LoVo (cell line): Measurements from ENCODE around the gene S100A7A.

Experiments
- DNase-seq: peaks from one replicate; pipeline ENCODE4 v3.0.0-alpha.2; 2016; ENCODE audit warnings: low spot score

S100A7A gene

DNA sequence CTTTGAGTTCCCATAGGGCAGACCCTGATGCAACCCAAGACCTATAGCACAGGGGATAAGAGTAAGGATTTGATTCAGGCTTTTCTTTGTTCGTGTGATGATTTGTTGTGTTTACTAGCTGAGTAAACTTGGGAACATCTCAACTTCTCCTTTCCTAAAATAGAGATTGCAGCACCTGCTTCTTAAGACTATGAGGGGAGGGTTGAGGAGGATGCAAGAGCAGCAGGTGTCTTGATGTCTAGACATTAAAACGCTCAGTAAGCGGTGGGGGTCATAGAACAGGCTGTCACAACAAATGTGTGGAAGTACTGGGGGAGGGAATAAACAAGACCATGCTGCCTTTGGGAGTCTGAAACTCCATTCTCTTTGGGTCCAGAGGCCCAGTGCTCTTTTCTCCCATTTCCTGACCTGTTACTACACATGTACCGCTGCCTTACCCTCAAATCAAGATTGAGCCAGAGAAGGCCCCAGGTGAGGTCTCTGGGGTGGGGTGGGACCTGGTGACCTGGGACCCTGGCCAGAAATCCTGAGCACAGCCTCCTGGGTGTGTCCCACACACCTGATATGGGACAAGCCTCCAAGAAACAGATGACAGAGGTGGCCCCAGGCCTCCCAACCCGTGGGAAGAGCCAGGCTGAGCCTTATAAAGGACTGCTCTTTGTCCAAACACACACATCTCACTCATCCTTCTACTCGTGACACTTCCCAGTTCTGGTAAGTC, at the start of gene S100A7A:
Gene S100A7A (plus strand): TSS at position 671 of the 721 bp plus-strand sequence. CDS start 1,563 bp downstream, outside the sequence.
- DNase-seq = no peak

DNA sequence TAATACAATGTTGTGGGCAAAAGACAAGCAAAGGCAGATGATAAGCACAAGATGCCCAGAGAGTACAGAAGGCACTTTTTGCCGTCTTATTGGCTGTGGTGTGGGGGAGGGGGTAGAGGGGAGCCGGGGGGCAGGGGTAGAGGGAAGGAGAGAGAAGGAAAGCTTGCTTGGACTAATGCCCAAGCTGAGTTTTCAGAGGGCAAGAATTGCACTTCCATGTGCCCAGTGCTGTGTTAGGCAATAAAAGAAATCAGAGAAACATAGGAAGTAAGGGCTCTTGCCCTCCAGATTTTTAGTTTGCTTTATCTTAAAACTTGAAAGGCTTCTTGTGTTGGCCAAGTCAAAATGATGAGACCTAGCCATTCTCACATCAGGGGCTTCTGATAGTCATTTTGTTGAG, 49.2 kb upstream of the S100A7A start:
- DNase-seq = no peak

DNA sequence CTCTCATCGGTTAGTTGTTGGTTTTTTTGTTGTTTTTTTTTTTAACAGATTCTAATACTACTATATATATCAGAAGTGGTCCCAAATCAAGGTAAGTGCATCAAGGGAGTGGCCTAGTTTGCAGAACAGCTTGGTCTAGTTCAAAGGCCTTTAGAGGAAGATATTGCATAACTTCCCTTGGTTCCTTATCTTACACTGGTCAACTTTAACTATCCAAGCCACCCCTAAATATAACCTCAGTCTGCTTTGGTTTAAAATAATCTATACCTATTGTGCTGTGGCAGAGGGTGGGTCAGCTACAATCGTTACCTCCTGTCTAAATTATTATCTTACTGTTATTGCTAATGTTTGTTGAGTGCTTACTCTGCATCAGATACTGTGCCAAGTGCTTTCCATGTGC, 47.8 kb upstream of the S100A7A start:
- no peak for DNase-seq

DNA sequence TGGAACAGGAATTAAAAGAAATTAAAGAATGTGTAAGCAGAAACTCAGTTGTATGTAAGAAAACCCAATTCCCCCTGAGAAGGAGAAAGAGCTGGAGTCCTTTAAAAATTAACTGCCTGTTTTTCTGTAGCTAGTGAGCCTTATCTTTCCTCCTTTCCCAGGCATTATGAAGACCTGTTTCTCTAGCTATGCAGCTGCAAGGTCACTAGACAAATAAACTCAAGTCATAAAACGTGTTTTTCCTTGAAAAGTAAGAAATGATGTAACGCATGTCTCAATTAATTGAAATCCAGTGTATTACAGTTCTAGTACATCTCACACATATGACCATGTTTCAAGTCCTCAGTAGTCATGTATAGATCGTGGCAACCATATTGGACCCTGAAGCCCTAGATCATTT, 46.2 kb upstream of the S100A7A start:
- DNase-seq = no peak

DNA sequence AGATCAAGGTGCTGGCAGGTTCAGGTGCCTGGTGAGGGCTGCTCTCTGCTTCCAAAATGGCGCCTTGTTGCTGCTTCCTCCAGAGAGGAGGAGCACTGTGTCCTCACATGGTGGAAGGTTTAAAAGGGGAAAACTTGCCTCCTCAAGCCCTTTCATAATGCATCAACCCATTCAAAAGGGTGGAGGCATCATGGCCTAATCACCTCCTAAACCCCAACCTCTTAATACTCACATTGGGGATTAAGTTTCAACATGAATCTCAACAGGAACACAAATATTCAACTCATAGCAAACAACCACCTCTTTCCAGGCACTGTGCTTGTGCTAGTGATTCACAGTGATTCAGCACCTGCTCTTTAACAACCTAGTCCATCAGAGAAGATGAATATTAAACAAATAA, 45.1 kb upstream of the S100A7A start:
- DNase-seq = no peak

DNA sequence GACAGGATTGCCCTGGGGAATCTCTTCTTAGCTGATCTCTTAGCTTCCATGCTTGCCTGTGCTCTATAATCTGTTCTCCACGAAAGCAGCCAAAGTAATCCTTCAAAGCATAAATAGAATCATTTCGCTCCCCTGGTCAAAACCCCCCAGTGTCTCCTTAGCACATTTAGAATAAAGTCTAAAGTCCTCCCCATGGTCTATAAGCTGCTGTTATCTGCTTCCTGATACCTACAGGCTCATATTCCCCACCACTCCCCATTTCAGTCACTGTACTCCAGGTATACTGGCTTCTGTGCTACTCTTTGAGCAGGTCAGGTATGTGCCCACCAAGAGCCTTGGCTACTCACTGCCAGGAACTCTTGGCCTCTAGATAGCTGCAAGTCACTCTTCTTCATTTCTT, 43.7 kb upstream of the S100A7A start:
- no peak for DNase-seq

DNA sequence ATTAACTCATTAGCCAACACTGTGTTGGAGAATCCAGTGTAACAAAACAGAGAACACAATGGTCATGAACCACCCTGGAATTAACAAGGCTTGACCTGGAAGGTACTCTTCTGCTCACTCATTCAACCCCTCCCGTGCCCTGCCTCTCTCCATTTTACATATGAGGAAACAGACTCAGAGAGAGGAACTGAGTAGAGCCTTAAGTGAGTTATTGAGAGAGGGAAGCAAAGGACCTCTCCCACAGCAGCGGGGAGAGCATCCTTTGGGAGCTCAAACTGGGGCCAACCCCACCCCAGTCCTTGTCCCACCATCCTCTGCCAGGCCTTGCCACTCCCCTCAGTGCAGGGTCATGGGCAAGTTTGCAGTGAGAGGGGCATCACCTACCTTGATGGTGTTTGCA, 42.2 kb upstream of the S100A7A start:
- no peak for DNase-seq

DNA sequence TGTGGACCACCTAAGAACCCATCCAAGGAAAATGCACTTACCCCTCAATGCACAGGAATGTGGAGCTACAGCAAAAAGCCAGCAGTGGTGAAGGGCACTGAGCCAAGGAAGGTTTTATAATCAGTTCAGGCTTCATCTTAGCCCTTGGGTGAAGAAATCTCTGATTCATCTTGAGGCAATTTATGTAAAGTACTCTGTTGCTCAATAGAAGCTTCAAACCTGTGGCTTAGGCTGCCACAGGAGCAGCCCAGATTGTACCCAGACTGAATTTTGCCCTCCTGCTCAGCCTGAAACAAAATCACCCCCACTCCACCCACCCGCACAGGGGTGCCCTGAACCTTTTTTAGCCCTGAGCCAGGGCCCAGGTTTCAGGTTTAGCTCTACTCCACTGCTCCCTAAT, 40.8 kb upstream of the S100A7A start, which contains the start of gene S100A12:
Gene S100A12 (minus strand): TSS at position 111 of the 400 bp plus-strand sequence. CDS start 1,029 bp downstream, outside the sequence.
- peak; percentile 48 for DNase-seq

DNA sequence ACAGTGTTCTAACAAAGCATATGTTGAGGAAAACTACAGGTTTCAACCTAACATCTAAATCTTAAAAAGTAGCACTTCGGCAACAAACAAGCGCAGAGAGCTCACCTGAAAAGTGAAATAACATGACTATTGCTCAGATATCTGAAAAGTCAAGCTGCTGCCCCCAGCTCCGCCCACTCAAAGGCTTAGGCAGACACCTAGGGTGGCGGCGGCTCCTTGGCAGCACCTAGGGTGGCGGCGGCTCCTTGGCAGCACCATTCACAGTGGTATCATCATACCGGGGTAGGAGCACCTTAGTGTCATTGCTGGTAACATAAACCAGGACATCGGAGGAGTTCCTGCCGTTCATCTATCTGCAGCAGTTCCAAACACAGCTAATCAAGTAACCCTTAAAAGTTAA, 36.7 kb upstream of the S100A7A start:
- no peak for DNase-seq

DNA sequence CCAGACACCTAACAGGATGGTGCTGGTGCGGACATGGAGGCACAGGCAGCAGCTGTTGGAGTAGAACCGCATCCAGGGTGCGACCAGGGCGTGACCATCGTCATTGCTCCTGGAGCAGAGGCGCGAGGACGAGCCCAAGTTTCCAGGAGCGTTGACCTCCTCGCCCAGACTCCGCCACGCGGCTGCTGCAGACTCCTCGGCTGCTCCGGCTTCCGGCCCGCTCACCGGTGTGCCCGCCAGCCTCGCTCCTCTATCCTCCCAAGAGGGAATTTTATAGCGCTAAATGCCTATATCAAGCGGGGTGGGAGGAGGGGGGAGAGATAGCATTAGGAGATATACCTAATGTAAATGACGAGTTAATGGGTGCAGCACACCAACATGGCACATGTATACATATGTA, 35.6 kb upstream of the S100A7A start:
- DNase-seq = no peak

DNA sequence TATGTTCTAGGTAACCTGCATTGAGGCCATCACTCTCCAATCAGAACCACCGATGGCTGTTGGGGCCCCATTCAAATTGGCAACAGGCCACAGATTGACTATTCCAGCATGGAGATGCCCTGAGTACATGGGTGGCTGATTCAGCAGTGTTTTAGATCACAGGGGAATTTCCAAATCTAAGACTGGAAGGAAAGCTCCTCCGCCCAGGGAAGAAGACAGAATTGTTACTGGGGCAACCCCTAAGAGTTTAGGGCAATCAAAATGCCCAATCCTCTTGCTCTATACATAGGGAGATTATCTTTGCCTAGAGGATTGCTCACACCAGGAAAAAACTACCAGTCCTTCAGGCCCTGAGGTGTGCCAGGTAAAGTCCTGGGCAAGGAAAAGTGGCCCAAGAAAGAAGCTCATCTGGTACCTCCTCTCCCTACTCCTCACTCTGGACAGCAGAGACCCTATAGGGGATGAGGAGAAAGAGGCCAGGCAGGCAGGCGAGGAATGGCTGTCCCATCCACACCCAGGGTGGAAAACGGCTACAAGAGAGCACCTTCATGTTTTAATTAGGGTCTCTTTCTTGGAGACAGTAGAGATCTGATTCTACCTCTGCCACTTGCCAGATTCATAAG, 31.3 kb upstream of the S100A7A start:
- no peak for DNase-seq

DNA sequence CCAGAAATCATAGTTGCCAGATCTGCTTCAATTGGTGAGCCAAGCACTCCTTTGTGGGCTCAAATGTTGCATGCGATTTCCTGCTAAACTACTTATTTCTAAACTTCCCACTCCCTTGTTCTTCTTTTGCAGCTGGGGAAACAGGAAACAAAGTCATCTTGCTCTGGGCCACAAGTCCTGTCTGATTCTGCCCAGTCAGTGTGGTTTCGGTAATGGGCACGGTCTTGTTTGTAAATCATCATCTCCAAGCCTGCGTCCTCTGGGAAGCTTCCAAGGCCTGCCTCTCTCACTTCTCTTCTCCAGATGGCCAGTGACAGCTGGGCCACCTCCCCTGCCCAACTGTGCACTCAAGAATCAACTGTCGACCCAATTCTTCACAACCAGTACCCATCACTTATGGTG, 29.8 kb upstream of the S100A7A start:
- DNase-seq = no peak

DNA sequence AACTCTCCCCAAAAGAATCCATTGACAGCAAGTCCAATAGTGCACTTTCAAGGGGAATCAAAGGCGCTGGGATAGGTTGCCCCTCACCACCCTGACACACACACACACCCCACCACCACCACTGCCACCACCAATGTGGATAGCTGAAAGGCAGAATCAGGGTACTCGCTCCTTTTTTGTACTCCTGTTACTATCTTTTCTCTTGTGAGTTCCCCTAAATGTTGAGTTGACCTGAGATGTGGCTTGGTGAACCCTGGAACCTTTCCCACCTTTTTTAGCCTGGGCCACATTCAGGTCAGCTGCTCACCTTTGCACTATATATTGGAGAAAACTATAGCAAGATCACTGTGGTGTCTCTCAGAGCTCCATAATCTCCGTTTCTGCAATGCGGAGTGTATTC, 29.3 kb upstream of the S100A7A start:
- DNase-seq = no peak

DNA sequence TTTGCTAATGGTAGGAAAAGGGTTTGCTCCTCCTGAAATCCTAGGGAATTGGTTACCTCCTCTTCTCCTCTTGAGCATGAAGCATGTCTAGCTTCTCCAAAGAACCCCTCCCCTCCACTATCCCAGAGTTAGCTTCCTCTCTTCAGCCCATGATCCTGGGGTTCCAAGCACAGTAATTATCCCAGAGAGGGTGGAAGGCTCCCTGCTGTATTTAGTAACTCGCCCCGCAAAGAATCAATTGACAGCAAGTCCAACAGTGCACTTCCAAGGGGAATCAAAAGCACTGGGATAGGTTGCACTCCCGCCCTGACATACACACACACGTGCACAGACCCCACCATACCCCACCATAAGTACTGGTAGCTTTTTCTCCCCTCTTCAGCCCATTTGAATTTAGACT, 28.5 kb upstream of the S100A7A start:
- DNase-seq = no peak

DNA sequence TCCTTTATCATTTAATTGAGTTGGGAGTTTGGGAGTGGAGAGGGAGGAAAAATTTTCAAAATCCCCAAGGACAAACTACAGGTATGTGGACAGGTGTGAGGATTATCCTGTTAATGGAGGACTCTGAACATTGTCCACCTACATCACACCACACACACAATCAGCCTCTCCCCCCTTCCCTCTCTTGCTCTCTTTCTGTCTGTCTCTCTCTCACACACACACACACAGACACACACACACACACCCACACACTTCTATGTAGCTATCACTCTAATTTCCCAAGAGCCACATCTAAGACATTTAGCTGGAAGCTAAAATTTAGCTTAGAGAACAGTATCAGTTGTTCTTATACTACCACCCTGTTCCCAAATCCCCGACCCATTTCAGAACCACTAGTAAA, 26.9 kb upstream of the S100A7A start:
- no peak for DNase-seq

DNA sequence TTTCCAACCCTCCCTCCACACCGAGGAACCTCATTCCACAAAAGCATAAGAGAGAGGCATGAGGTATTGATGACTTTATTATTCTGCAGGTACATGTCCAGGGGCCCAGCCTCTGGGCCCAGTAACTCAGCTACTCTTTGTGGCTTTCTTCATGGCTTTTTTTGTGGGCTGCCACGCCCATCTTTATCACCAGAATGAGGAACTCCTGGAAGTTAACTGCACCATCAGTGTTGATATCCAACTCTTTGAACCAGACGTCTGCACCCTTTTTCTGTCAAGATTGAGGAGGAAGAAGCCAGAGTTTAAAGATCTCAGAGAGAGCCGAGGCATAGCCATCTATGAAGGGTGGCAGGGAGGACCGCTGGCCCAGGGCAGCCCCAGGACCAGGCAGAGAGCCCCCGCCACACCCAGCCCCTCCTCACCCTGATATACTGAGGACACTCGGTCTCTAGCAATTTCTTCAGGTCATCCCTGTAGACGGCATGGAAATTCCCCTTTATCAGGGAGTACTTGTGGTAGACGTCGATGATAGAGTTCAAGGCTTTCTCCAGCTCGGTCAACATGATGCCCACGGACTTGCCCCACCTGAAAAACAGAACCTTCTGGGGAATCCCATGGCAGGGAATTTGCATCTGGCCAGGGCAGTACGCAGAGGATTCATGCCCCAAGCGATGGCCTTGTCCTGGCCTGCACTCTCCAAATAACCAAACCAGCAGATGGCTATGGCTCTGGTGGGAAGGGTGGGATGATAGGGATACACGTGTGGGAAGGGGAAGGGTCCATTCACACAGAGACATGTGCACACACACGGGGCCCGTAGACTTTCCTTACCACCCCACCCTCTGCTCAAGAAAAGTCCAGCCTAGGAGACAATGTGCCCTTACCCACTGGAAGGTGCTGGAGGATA, 26.1 kb upstream of the S100A7A start:
- DNase-seq = no peak

DNA sequence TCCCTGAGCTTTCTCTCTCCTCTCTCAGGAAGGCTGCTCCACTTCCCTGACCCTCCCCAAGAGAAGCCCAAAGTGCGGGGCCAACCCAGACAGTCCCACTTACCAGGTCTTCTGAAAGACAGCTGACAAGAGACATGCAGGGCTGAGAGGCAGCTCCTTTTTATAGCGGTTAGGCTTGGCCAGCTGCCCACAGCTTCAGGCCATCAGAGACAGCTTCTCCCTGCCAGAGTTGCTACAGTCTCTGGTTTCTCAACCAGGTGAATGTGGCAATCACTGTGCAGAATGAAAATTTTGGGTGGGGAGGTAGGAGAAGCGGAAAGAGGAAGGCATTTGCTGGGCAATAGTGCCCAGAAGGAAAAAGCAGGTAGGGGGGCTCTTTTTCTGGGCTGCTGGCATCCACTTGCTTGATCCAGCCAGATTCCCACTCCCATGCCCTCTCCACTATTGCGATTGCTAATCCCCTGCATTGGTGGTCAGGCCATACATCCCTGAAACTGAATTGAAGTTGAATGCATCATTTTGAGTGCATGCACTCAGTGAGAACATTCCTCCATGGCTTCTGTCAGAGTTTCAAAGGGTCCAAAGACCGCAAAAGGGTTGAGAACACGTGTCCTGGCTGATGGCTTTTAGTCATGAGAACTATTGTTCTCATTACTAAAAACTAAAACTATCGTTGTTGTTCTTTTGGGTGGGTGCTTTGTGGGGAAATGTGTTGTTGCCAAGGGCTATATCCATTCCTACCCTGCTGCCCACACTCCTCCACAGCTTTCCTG, 25.2 kb upstream of the S100A7A start, which contains the start of gene S100A8:
Gene S100A8 (minus strand): TSS at position 136 of the 773 bp plus-strand sequence. CDS start 538 bp downstream, outside the sequence.
- peak; percentile 5 for DNase-seq

DNA sequence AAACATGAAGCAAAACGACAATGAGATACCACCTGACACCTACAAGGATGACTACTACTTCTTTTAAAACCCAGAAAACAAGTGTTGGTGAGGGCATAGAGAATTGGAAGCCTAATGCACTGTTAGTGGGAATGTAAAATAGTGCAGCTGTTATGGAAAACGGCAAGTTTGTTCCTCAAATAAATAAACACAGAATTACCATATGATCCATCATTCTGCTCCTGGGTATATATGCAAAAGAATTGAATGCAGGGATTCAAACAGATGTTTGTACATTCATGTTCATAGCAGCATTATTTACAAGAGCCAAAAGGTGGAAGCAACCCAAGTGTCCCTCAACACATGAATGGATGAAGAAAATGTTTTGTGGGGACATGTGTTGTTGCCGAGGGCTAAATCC, 24.1 kb upstream of the S100A7A start:
- DNase-seq = no peak

DNA sequence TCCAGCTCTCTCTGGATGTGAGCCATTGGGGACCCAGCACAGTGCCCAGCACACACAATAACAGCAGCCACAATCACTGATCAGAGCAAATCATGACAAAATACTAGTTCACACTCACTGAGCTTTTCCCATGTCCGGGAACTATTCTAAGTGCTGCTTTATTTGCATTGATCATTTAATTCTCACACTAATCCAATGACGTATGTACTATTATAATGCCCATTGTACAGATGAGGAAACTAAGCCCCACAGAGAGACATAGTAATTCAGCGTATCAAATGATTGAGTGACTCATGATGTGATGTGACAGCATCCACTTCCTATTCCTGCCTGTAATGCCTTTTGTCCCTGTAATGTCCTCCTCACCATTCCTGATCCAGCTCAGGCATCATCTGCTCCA, 23.5 kb upstream of the S100A7A start:
- no peak for DNase-seq

DNA sequence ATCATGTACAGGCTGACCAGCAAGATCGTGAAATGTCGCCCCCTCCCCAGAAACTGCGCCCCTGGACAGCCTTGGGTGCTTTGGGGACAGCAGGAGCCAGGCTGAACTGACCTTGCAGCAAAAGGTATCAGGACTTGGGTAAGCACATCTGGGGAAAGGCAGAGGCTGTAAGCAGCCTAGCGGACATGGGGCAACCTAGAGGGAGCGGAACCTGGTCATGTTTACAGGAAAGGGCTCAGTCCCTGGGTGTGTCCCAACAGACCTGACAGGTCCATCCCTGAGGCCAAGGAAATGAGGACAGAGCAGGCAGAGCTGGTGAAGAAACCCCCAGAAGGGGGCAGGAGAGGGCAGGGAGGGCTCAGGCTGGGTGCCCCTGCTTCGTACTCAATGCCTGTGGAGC, 22.4 kb upstream of the S100A7A start:
- DNase-seq = no peak

DNA sequence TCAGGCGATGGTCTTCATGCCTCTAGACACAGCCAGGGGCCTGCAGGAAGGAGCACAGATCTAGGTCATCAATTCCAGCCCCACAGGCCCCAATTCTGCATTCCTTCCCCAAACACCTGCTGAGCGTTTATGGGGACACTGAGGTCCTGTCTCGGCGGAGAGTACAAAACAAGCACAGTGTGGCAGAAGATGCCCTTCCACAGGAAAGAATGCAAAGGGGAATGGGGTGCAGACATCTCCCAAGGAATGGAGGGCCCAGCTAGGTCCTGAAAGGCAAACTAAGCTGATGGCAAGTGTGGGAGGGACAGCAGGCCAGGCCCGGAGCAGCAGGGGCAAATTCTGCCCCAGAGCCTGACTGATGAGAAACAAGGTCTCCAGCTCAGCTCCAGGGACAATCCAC, 21.9 kb upstream of the S100A7A start:
- DNase-seq = no peak

DNA sequence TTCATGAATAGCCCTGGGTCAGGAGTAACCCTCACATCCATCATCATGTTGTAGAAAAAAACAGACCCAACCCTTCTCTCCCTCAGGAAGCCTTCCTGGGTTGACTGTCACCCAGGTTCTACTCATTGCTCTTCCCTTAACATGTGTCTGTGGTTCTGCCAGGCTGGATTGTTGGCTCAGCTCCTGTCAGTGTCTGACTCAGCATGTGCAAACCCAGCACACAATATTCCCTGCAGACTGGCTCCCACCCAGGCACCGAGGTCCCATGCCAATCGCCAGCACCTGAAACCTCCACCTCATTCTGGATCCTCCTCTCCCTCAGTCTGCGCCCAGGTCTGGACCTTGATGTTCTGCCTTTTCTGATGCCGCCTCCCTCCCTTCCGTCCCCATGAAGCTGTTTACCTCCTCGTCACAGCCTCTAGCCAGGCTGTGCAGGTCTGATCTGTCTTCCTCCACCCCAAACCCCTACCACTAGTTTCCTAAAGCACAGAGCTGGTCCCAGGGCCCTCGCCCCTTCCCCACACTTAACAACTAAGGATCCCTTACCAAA, 21.1 kb upstream of the S100A7A start:
- peak; percentile 6 for DNase-seq
